GM19193 (cell line): ENCODE data around the gene PACRG.

Experiments used
- POLR2A ChIP-seq: IDR thresholded peaks from 4 replicates; pipeline ENCODE4 v1.6.1; 2011; ENCODE audit not compliant: insufficient read depth, insufficient read length; ENCODE audit errors: extremely low read depth

Gene PACRG

GRCh38 chr6:163254341-163254835, 526.6 kb downstream of the PACRG start:
- TF ChIP-seq POLR2A = no peak

- no peak for TF ChIP-seq POLR2A
Observed at GRCh38 chr6:163255265-163255664, 527.5 kb downstream of the PACRG start.

- TF ChIP-seq POLR2A = no peak
Observed at GRCh38 chr6:163259689-163260088, 531.9 kb downstream of the PACRG start.

- no peak for TF ChIP-seq POLR2A
Observed at GRCh38 chr6:163260111-163260895, 532.5 kb downstream of the PACRG start.

- TF ChIP-seq POLR2A = no peak
Observed at GRCh38 chr6:163260911-163261310, 533.1 kb downstream of the PACRG start.

- TF ChIP-seq POLR2A = no peak
Observed at GRCh38 chr6:163261361-163261760, 533.6 kb downstream of the PACRG start.

GRCh38 chr6:163262080-163262479, 534.3 kb downstream of the PACRG start:
- no peak for TF ChIP-seq POLR2A

GRCh38 chr6:163263196-163263595, 535.4 kb downstream of the PACRG start:
- TF ChIP-seq POLR2A = no peak

GRCh38 chr6:163263998-163264661, 536.4 kb downstream of the PACRG start:
- no peak for TF ChIP-seq POLR2A

- no peak for TF ChIP-seq POLR2A
Observed at GRCh38 chr6:163264662-163265035, 536.9 kb downstream of the PACRG start.

- TF ChIP-seq POLR2A = no peak
Observed at GRCh38 chr6:163281634-163282033, 553.9 kb downstream of the PACRG start.

GRCh38 chr6:163282672-163283071, 554.9 kb downstream of the PACRG start:
- no peak for TF ChIP-seq POLR2A

GRCh38 chr6:163284151-163284550, 556.4 kb downstream of the PACRG start:
- no peak for TF ChIP-seq POLR2A

- TF ChIP-seq POLR2A = no peak
Observed at GRCh38 chr6:163285691-163286090, 557.9 kb downstream of the PACRG start.

- TF ChIP-seq POLR2A = no peak
Observed at GRCh38 chr6:163287626-163288025, 559.9 kb downstream of the PACRG start.

GRCh38 chr6:163288066-163288465, 560.3 kb downstream of the PACRG start:
- TF ChIP-seq POLR2A = no peak
